DND-41 (cell line): ENCODE measurements around the gene PIEZO2.

Experiments used
- CTCF ChIP-seq: IDR thresholded peaks from 2 replicates; pipeline ENCODE4 v1.5.1; 2012; ENCODE audit warnings: borderline replicate concordance, low read length, moderate library complexity, mild to moderate bottlenecking; ENCODE audit not compliant: poor library complexity, severe bottlenecking; ENCODE audit errors: extremely low read depth
- EZH2 ChIP-seq: IDR thresholded peaks from 3 replicates; pipeline ENCODE4 v1.6.1; 2012; ENCODE audit warnings: borderline replicate concordance, low read depth, mild to moderate bottlenecking, moderate library complexity, low read length, inconsistent platforms; ENCODE audit not compliant: severe bottlenecking

- no peak for TF ChIP-seq CTCF
- no peak for TF ChIP-seq EZH2
Observed at GRCh38 chr18:10755855-10756254, 393.5 kb downstream of the PIEZO2 start.
